HG02981 (cell line): ENCODE results near the gene CDCA7L.

Experiments used
- ATAC-seq: cut with Tn5 transposase; IDR thresholded peaks from one replicate; pipeline ENCODE4 v1.9.1; 2021; ENCODE audit warnings: mild to moderate bottlenecking, moderate library complexity; ENCODE audit not compliant: unreplicated experiment

The CDCA7L gene

GRCh38 chr7:21945454-21946221 is at the start of gene CDCA7L:
CDCA7L (minus strand) TSS chr7:21945899; CDS start chr7:21945804, 95 bp downstream.
- peak; percentile 77 for ATAC-seq

- no peak for ATAC-seq
Measured at GRCh38 chr7:21986096-21986495, 40.4 kb upstream of the CDCA7L start.

GRCh38 chr7:21984042-21984441 is 38.3 kb upstream of the CDCA7L start:
- no peak for ATAC-seq

- no peak for ATAC-seq
Measured at GRCh38 chr7:21983056-21983455, 37.4 kb upstream of the CDCA7L start.

- no peak for ATAC-seq
Measured at GRCh38 chr7:21981524-21981923, 35.8 kb upstream of the CDCA7L start.

GRCh38 chr7:21980926-21981500 is 35.3 kb upstream of the CDCA7L start:
- no peak for ATAC-seq

- ATAC-seq: no peak
Measured at GRCh38 chr7:21972397-21972784, 26.7 kb upstream of the CDCA7L start.

GRCh38 chr7:21971780-21972396 is 26.2 kb upstream of the CDCA7L start:
- ATAC-seq: no peak

- no peak for ATAC-seq
Measured at GRCh38 chr7:21969822-21970221, 24.1 kb upstream of the CDCA7L start.

GRCh38 chr7:21967598-21968003 is 21.9 kb upstream of the CDCA7L start:
- ATAC-seq: no peak

GRCh38 chr7:21966271-21966670 is 20.6 kb upstream of the CDCA7L start:
- ATAC-seq: peak; percentile 91

GRCh38 chr7:21965291-21965690 is 19.6 kb upstream of the CDCA7L start:
- no peak for ATAC-seq

- ATAC-seq: no peak
Measured at GRCh38 chr7:21962677-21963076, 17.0 kb upstream of the CDCA7L start.

- no peak for ATAC-seq
Measured at GRCh38 chr7:21960922-21961321, 15.2 kb upstream of the CDCA7L start.

- no peak for ATAC-seq
Measured at GRCh38 chr7:21959387-21959776, 13.7 kb upstream of the CDCA7L start.

GRCh38 chr7:21953781-21954180 is 8.1 kb upstream of the CDCA7L start:
- no peak for ATAC-seq

- no peak for ATAC-seq
Measured at GRCh38 chr7:21948887-21949540, 3.3 kb upstream of the CDCA7L start.

- no peak for ATAC-seq
Measured at GRCh38 chr7:21948364-21948763, 2.7 kb upstream of the CDCA7L start.

GRCh38 chr7:21947946-21948345 is 2.2 kb upstream of the CDCA7L start:
- no peak for ATAC-seq

- no peak for ATAC-seq
Measured at GRCh38 chr7:21947056-21947455, 1.4 kb upstream of the CDCA7L start.

GRCh38 chr7:21946222-21946709 is 567 bp upstream of the CDCA7L start:
- ATAC-seq: no peak
